SU-DHL-6 (cell line): ENCODE data around the gene METTL14.
"Not testable (repeated sequence)": the region's sequence is repeated elsewhere in the genome, so short reads cannot be mapped to it uniquely, and the experiment has no call there.

ENCODE experiments used
- H2AFZ ChIP-seq: fragments of 200-600 bp; sonication (generic); 2 replicates; pipeline ENCODE4 v1.6.1; 2014; ENCODE audit warnings: low read depth, mild to moderate bottlenecking, moderate library complexity, mixed read lengths, antibody characterized with exemption, low read length; ENCODE audit not compliant: severe bottlenecking
- H3F3A ChIP-seq: fragments of 200-600 bp; shearing (Covaris generic); 2 replicates; pipeline ENCODE4 v1.6.0; 2016; ENCODE audit warnings: antibody characterized with exemption, mild to moderate bottlenecking; ENCODE audit not compliant: insufficient read depth
- H3K27ac ChIP-seq: fragments of 200-600 bp; sonication (generic); 2 replicates; pipeline ENCODE4 v1.5.1; 2016; ENCODE audit warnings: low read depth, mild to moderate bottlenecking, low read length, moderate library complexity, mixed read lengths
- H3K27me3 ChIP-seq: fragments of 200-600 bp; sonication (generic), shearing (Covaris generic); 2 replicates; pipeline ENCODE4 v1.6.0; 2014; ENCODE audit warnings: mild to moderate bottlenecking, low read length
- H3K36me3 ChIP-seq: fragments of 200-600 bp; sonication (generic); 2 replicates; pipeline ENCODE4 v1.6.1; 2014; ENCODE audit warnings: mild to moderate bottlenecking, low read length, mixed read lengths
- H3K4me2 ChIP-seq: fragments of 300-600, 200-600 bp; shearing (Covaris generic), sonication (generic); 2 replicates; pipeline ENCODE4 v1.6.0; 2014; ENCODE audit warnings: low read length, low read depth, mild to moderate bottlenecking; ENCODE audit not compliant: poor library complexity, severe bottlenecking
- H3K4me3 ChIP-seq: fragments of 200-600 bp; sonication (generic); 2 replicates; pipeline ENCODE4 v1.5.1; 2014; ENCODE audit warnings: antibody characterized with exemption, low read length, mild to moderate bottlenecking, mixed read lengths; ENCODE audit not compliant: insufficient read depth, poor library complexity, severe bottlenecking
- H3K79me2 ChIP-seq: fragments of 200-600 bp; sonication (generic); 2 replicates; pipeline ENCODE4 v1.6.1; 2014; ENCODE audit warnings: mild to moderate bottlenecking, low read length, moderate library complexity; ENCODE audit not compliant: insufficient read depth
- H3K9ac ChIP-seq: fragments of 200-600 bp; sonication (generic); 2 replicates; pipeline ENCODE4 v1.7.0; 2014; ENCODE audit warnings: mild to moderate bottlenecking, low read length
- H3K9me2 ChIP-seq: fragments of 200-600 bp; sonication (generic); replicated peaks from 2 replicates; pipeline ENCODE4 v1.6.1; 2014; ENCODE audit warnings: low read length; ENCODE audit not compliant: insufficient read depth
- H3K9me3 ChIP-seq: fragments of 200-600 bp; sonication (generic); 2 replicates; pipeline ENCODE4 v1.6.1; 2014; ENCODE audit warnings: low read length, mixed read lengths; ENCODE audit not compliant: insufficient read depth
- H4K20me1 ChIP-seq: fragments of 200-600 bp; sonication (generic); 2 replicates; pipeline ENCODE4 v1.6.1; 2014; ENCODE audit warnings: low read depth, mild to moderate bottlenecking, antibody characterized with exemption, low read length, moderate library complexity, mixed read lengths
- EZH2phosphoT487 ChIP-seq: fragments of 200-600 bp; sonication (generic), shearing (Covaris generic); conservative IDR thresholded peaks from 2 replicates; pipeline ENCODE4 v1.6.1; 2018; ENCODE audit warnings: mild to moderate bottlenecking, antibody characterized with exemption, low read length, moderate library complexity, mixed read lengths
- TF ChIP-seq, protein P1 (sequence below): fragments of 200-600 bp; sonication (generic); IDR thresholded peaks from one replicate; pipeline ENCODE4 v1.5.1; 2017; ENCODE audit warnings: antibody characterized with exemption, mild to moderate bottlenecking, low read length, moderate library complexity; ENCODE audit not compliant: insufficient read depth, poor library complexity, severe bottlenecking

METTL14 gene

DNA sequence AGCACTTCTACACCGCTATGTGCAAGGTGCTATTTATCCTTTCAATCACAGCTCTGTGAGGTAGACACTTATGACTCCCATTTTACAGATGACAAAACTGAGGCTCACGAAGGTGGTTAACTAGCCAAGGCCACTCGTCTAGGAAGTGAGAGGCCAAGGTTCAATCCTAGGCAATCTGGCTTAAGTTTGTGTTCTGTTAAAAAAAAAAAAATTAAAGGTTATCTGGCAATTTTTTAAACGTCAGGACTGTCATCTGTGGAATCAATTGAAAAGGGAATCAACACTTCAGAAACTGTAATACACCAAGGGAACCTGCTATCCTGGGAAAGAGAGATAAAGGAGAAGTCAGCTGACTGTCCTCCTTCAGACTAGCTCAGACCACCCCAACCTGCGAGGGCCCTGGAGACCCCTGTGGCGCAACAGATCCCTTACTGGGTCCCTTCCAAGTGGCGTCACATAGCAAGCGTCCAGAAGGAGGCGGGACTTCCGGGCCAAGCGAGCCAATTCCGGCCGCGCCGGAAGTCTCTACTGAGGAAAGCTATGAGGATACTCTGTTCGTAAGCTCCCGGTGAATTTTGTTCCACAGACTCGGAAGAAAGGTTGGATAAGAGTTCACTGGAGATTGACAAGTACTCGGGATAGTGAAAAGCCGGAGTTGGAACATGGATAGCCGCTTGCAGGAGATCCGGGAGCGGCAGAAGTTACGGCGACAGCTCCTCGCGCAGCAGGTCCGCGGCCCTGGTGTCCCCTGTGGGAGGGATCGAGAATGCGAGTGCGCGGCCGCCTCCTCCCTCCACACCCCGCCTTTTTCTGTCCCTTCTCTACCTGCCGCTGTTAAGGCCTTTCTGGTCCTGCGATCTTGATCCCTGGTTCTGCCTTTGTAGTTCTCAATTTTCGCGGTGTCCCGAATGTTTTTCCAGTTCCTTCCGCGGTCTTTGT, at the start of gene METTL14:
TSS of gene METTL14 (plus strand) at position 520 of the 939 bp plus-strand sequence. CDS start at position 663, 143 bp downstream.
- Histone ChIP-seq H4K20me1 (no peaks in the 10 kb centered on the region; the same call in 1 of the 2 replicates), H3K27me3 (no peaks in the 10 kb centered on the region), H3K4me3 (peak within 1 kb of the TSS; percentile 90), H3K9ac (peak within 1 kb of the TSS; percentile 74), H3F3A (no peaks in the 10 kb centered on the region), H3K9me3 (no peaks in the 10 kb centered on the region), H3K36me3 (no peaks in the 10 kb centered on the region), H2AFZ (peak within 1 kb of the TSS; percentile 61), H3K9me2 (no peaks in the 10 kb centered on the region), H3K79me2 (peaks cover 25% of the 10 kb centered on the region), H3K27ac (no peak within 1 kb of the TSS), H3K4me2 (peak within 1 kb of the TSS; percentile 64)
- TF ChIP-seq, protein P1, sequence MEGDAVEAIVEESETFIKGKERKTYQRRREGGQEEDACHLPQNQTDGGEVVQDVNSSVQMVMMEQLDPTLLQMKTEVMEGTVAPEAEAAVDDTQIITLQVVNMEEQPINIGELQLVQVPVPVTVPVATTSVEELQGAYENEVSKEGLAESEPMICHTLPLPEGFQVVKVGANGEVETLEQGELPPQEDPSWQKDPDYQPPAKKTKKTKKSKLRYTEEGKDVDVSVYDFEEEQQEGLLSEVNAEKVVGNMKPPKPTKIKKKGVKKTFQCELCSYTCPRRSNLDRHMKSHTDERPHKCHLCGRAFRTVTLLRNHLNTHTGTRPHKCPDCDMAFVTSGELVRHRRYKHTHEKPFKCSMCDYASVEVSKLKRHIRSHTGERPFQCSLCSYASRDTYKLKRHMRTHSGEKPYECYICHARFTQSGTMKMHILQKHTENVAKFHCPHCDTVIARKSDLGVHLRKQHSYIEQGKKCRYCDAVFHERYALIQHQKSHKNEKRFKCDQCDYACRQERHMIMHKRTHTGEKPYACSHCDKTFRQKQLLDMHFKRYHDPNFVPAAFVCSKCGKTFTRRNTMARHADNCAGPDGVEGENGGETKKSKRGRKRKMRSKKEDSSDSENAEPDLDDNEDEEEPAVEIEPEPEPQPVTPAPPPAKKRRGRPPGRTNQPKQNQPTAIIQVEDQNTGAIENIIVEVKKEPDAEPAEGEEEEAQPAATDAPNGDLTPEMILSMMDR: no peak
- no peak for TF ChIP-seq EZH2phosphoT487

DNA sequence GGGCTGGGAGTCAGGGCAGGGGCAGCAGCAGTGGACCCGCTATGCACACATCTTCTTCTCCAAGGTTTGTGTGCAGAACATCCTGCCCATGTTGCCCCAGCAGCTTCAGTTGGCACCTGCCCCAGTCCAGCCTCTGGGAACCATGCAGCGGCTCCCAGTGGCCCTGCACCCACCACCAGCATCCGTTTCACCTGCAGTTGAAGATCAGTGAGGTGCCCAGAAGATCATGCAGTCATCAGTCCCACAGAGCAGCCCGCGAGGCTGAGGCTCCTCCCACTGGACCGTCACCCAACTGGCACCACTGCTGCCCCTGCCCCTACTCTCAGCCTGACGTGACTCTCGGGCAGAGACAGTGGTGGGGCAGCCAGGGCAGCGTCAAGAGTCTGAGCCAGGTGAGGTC, 49.1 kb upstream of the METTL14 start:
- H3K27me3 ChIP-seq, H3F3A ChIP-seq, H3K79me2 ChIP-seq, H3K27ac ChIP-seq, H3K4me3 ChIP-seq, H3K36me3 ChIP-seq, H3K4me2 ChIP-seq, H3K9ac ChIP-seq, H3K9me3 ChIP-seq, H2AFZ ChIP-seq, H4K20me1 ChIP-seq, H3K9me2 ChIP-seq: not testable (repeated sequence)

DNA sequence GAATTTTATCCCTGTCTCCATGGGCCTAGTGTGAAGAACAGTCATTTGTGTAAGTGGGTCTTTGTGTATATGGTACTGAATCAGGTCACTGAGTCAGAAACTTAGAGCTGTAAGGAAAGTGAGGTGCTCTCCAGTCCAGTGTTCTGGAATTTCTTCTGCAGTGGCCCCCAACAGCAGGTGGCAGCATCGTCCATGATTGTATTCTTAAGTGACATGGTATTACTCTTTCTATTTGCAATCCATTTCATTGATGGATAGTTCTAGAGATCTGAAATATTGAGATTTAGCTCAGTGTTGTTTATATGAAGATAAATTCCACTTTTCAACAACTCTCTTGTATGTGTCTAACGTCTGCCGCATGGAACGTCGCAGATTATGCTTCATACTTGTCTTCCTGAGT, 20.5 kb upstream of the METTL14 start:
- H4K20me1 ChIP-seq: not testable (repeated sequence)

DNA sequence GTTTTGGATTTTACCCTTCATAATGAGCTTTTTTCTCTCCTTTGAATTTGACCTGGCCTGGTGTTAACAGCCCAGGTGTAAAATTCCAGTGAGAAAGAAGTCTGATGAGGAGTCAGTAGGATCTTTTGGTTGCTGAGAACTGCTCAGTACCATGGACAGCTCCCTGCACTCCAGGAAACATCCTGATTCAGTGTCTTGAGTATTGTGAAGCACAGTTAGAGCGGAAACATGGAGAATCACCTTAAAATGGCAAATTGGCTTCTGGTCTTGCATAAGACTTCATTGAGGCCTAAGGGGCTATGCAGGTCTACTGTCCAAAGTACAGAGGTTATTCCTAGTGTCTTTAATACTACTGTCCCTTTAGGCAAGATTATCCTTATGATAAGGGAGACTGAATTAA, 16.0 kb upstream of the METTL14 start:
- H3K9me3 ChIP-seq, H3K4me2 ChIP-seq, H3K9ac ChIP-seq, H3K27ac ChIP-seq, H3F3A ChIP-seq, H2AFZ ChIP-seq, H3K9me2 ChIP-seq, H3K27me3 ChIP-seq, H3K4me3 ChIP-seq, H3K79me2 ChIP-seq, H4K20me1 ChIP-seq, H3K36me3 ChIP-seq: not testable (repeated sequence)

More for the DNA sequence above, 20.5 kb upstream of the METTL14 start:
- not testable (repeated sequence) for H3K9me3 ChIP-seq, H3F3A ChIP-seq, H3K27ac ChIP-seq, H3K36me3 ChIP-seq, H3K9ac ChIP-seq, H3K4me3 ChIP-seq, H2AFZ ChIP-seq, H3K27me3 ChIP-seq, H3K79me2 ChIP-seq, H3K4me2 ChIP-seq, H3K9me2 ChIP-seq

DNA sequence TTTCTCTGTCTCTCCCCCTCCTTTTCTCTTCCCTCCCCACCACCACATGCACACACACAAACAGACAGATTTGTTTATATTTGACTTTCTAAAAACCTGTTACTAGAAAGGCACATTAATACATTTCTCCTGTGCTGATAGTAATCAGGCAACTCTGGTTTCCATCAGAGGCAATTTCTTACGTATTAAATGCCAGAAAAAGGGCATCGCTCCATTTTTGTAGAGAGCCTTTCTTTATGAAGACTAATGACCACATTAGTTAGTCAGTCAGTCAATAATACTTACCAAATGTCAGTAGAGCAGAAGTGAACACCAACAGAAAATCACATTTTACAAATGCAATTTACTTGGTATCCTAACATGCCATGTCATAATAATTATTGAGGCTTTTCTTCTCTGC, 14.2 kb upstream of the METTL14 start:
- H3K27me3 ChIP-seq, H4K20me1 ChIP-seq, H3K27ac ChIP-seq, H3K9ac ChIP-seq, H3K4me3 ChIP-seq, H2AFZ ChIP-seq, H3F3A ChIP-seq, H3K9me2 ChIP-seq, H3K4me2 ChIP-seq, H3K36me3 ChIP-seq, H3K9me3 ChIP-seq, H3K79me2 ChIP-seq: not testable (repeated sequence)
